H1 (cell line): ENCODE results near the gene ZNF618. TPM values are rescaled to one million over a fixed set of nuclear protein-coding genes. Genes with fewer than 3 reads are reported as not detected.

Experiments used
- ASH2L ChIP-seq: fragments of 200-600, 300-600 bp; sonication (generic); IDR thresholded peaks from one replicate; pipeline ENCODE4 v1.7.1; 2017; ENCODE audit warnings: low read length
- ATF2 ChIP-seq: IDR thresholded peaks from 2 replicates; pipeline ENCODE4 v1.6.1; 2012; ENCODE audit warnings: low read length, inconsistent platforms
- HDAC2 ChIP-seq, 2 experiments: fragments of 300-600 bp in 1 of 2; sonication (generic) in 1 of 2; IDR thresholded peaks; 2 replicates each; pipeline ENCODE4 v1.6.1; 2011 to 2012; ENCODE audit warnings: low read depth in 2 of 2, low read length in 2 of 2, mild to moderate bottlenecking in 2 of 2, moderate library complexity in 2 of 2, borderline replicate concordance in 1 of 2, inconsistent platforms in 1 of 2
- RBBP5 ChIP-seq: IDR thresholded peaks from 2 replicates; pipeline ENCODE4 v1.7.1; 2012; ENCODE audit warnings: low read depth, mild to moderate bottlenecking, inconsistent platforms, low read length, moderate library complexity, borderline replicate concordance
- SAP30 ChIP-seq: fragments of 300-600 bp; sonication (generic); IDR thresholded peaks from 2 replicates; pipeline ENCODE4 v1.7.1; 2012; ENCODE audit warnings: low read length, moderate library complexity, mild to moderate bottlenecking, inconsistent platforms; ENCODE audit not compliant: insufficient read depth, insufficient replicate concordance
- TAF7 ChIP-seq: optimal IDR thresholded peaks from 2 replicates; pipeline ENCODE3; 2011; ENCODE audit warnings: low read depth, mild to moderate bottlenecking, inconsistent platforms, low read length, moderate library complexity, borderline replicate concordance
- polyA plus RNA-seq, 7 experiments: library from polyadenylated mRNA; depleted of rRNA in 3 of 7; stranded (reverse) in 5 of 7; unstranded in 2 of 7; fragments of >200 nt in 5 of 7; fragments of 200-250 nt in 2 of 7; gene quantifications; 1 replicate in 5 of 7; 2 replicates in 1 of 7; 4 replicates in 1 of 7; pipeline versions ENCODE4 v1.2.1 to v1.2.3, GENCODE V29; 2011 to 2013; ENCODE audit warnings: missing spikeins in 2 of 7, mixed read lengths in 2 of 7
- total RNA-seq: library from RNA; stranded (reverse); fragmentation: NEBNext Ultra II Directional; extraction: Animal tissue kit (Norgen Biotek cat#: 25700); gene quantifications from 2 replicates; pipeline ENCODE4 v1.2.1, GENCODE V29; 2021

Gene ZNF618
- total and polyA plus RNA-seq, 2 of the 8 experiments (the other 6 are each of a cell fraction or from before 2014, with no cell fraction given) = 9.6 to 28.5 TPM

DNA sequence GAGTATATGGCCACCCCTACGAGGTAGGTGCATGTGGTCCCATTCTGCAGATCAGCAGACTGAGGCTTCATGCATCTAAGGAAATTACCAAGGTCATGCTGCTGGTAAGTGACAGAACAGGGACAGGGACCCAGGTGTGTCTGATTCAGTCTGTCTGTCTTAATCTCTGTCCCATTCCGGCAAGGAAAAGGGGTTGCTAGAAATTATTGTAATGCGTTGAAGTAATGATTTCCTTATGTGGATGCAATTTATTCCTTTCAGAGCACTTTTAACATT, 125.2 kb downstream of the ZNF618 start (continued):
- TF ChIP-seq ATF2 (no peak), SAP30 (no peak), HDAC2 (IDR thresholded peaks at IDR 0.05; ENCODE audit: borderline replicate concordance in 1 of 2, low read depth in 2 of 2, low read length in 2 of 2) (no peak), TAF7 (no peak), RBBP5 (no peak), ASH2L (no peak)
